HG03039 (cell line): ENCODE measurements around the gene GALNT10.

Source experiments
- ATAC-seq: cut with Tn5 transposase; IDR thresholded peaks from one replicate; pipeline ENCODE4 v1.9.1; 2021; ENCODE audit warnings: mild to moderate bottlenecking, moderate library complexity; ENCODE audit not compliant: unreplicated experiment

GALNT10 gene

DNA sequence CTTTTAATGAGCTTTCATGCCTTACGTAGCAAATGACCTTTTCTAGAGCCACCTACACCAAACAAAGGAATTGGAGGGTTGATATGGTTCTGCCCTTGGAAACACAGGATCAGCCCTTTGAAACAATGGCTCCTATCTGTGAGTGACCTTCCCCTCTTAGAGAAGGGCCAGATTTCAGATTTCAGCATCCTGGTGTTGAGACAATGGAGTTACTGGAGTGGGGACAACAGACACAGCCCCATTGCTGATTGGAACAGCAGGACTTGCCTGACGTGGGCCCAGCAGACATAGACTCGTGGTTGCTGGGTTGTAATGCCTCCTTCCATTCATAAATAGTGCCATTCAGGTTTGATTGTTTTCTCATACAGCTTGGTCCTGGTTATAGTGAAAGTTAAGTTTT lies 96.0 kb downstream of the GALNT10 start:
- no peak for ATAC-seq

DNA sequence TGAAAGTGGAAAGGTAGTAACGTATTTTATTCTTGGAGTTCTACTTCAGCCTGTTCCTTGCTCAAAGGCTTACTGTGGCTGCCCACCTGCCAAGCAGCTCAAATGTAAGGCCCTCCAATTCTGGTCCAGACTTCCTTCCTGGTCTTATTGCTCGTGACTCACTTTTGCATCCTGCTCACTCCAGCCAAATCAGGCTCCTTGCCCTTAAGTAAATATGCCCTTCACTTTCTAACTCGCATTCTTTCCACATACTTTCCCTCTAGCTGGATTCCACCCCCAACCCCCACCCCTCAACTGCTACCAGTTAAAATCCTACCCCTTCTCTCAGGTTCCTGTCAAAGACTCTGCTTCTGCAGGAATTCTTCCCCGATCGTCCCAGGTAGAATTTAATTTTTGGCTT lies 96.6 kb downstream of the GALNT10 start:
- no peak for ATAC-seq

DNA sequence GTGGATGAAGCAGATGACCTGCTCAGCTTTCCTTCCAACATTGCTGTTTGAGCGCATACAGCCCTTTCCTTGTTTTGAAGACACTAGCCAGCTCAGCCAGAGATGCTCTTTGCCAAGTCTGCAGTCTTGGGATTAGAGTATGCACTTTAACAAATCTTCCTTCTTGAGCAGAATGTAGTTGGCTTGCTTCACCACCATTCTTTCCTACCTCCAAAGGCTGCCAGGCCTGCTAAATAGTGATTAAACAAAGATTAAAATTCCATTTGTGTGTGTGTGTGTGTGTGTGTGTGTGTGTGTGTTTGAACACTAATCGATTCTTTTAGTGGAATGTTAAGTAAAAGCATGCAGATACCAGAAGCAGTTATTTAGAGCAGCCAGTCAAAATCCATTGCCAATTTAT lies 97.6 kb downstream of the GALNT10 start:
- no peak for ATAC-seq

DNA sequence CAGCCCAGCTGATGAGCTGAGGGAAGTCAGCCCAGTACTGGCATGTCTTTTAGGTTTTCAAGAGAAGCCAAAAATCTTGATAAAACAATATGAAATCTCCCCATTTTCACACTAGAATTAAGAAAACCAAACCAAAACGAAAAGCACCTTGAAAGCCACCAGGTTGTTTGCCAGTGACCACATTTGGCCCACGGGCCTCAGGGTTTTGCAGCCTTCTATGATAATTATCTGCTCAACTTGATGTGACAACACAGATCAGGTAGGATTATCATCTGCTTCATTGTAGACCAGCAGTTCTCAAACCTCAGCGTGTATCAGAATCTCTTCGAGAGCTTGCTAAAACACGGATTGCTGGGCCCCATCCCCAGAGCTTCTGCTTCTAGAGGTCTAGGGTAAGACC lies 101.4 kb downstream of the GALNT10 start:
- no peak for ATAC-seq

DNA sequence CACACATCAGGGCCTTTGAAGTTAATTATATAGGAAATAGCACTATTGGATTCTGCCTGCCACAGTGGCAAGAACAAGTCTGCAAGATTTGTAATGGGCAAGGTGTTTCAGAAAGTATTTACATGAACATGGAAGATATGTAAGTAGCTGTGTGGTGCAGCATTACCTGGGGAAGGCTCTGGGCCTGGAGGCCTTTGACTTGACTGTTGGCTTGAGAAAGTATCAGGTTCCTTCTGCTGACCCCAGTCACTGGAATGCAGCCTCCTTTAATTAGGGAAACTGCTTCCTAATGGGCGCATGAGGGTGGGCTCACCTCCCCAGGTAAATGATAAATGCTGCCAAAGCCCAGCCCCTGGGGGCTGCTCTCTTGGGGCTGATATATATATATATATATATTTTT lies 102.7 kb downstream of the GALNT10 start:
- ATAC-seq, result no peak

DNA sequence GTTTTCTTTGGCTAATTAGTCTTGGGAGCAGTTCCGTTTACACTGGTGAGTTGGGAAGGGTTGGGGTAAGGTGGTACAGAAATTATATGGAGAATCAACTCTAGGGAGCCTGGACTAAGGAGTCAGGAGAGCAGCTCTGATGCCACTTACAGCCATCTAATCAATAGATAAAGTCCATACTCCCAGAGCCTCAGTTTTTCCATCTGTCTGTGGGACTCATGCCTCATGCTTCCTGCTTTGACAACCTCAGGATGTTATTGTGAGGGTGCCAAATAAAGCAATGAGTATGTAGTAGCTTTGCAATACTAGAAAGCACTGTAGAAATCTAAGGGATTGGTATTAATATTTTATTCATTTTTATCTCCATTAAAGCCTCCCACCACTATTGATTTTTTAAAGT lies 105.0 kb downstream of the GALNT10 start:
- no peak for ATAC-seq

DNA sequence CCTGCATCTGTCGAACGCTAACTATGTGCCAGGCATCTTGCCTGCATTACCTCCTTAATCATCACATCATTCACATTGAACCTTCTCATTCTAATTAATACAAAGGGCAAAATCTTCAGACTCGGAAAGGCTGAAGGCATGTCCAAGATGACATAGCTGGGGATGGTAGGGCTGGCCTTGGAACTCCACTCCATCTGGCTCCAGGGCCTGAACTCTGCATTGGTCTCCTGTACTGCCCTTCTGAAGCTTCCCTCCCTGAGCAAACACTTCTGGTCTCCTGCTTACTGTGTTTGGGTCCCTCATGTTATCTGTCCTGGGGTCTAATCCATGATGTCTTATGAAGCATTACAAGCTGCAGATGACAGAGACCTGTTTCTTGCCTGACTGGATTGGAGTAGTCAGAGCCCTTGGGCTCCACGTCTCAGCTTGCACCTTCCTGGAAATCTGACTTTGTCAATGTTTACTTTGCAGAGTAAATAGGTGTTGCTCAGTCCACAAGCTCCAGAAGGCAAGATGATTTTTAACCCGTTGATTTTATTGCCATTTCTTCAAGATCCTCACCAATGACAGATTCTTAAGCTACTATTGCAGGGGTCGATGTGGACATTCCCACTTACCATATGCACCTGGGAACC lies 106.1 kb downstream of the GALNT10 start:
- no peak for ATAC-seq

DNA sequence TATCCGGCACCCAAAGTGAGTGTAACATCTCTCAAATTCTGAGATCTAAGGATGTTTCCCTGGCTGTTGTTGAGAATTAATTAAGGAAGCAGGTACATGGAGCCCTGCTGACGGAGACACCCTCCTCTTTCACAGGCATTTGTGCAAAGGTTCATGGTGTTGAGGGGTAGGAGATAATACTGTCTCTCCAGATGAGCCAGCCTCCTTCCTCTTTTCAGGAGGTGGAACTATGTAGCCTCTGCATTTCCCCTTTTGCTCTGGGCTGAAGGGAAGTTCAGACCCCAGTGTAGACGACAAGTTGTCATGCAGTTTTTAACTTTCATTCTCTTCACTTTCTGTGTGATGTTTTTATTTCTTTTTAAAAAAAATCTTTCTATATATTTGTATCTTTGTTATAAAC lies 107.5 kb downstream of the GALNT10 start:
- ATAC-seq, result no peak

DNA sequence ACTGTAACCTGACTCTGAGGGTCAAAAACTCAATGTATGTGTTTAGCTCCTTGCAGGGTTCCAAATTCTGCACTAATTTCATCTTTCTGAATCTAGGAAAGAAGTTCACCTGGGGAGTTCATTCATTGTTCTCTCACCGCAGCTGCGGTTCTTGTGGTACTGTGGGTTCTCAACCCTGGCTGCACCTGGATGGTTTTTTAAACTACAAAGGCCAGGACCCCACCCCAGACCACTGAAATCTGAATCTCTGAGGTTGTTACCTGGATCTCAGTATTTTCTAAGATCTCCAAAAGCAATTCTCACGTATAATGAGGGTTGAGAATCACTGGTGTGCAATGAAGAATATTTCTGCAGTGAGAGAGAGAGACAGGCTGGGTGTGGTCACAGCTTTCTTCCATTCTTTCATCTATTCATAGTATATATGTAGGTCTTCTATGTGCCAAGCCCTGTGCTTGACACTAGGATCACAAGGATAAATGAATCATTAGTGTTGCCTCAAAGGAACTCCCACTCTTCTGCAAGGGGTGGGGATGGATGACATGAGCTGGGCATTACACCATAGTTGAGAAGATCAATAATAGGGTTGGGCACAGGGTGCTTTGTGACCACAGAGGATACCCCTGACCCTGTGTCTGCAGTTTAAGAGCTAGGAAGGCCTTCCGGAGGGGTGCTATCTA lies 109.8 kb downstream of the GALNT10 start:
- ATAC-seq, result no peak

DNA sequence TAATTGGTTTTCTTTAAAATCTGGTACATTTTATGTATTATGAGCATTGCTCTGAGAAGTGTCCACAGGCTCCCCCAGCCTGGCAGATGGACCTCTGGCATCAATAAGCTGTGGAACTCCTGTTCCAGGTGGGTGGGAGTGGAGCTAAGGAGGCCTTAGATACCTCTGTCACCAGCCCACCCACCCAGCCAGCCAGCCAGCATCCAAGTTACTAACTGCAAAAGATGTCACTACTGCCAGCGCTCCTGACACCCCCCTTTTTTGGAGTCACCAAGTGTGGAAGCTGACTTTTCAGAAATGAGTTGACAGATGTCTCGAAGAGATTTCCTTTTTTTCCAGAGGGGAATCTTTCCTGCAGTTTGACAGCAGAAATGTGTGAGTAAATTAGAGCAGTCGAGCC lies 111.2 kb downstream of the GALNT10 start:
- ATAC-seq, result no peak

DNA sequence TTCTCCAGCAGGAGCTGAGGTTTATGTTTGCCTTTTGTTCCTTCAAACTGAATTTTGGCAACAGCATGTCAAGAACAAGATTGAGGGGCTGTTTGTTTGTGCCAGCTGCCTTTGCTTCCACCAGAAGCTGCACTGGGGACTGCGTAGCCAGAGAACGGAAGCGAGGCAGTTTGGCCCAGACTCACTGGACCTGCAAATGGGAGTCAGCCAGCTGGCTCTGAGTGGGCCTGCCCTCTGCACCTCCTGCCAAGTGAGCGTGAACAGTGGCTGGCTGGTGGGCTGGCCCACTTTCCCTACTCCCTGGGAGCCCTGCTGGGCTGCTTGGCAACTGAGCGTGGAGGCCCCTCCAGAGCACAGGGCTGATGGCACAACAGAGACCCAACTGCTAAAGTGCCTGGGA lies 111.6 kb downstream of the GALNT10 start:
- ATAC-seq, result no peak

DNA sequence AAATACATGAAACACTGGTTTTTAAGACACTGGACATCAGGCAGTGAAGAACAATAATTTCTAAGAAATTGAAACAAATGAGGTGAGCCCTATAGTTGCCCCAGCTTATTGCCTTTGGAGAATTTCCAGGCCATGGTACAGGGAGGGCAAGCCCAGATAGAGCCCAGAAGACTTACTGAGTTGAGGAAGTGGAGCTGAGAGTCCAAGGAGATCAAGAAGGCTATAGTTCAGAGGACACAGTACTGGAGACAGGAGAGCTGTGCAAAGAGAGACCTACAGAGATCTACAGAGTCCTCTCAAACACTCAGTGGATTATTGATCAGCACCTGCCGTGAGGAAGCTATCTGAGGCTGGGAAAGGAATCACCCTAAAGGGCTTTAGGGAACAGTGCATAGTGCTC lies 112.6 kb downstream of the GALNT10 start:
- ATAC-seq, result no peak

DNA sequence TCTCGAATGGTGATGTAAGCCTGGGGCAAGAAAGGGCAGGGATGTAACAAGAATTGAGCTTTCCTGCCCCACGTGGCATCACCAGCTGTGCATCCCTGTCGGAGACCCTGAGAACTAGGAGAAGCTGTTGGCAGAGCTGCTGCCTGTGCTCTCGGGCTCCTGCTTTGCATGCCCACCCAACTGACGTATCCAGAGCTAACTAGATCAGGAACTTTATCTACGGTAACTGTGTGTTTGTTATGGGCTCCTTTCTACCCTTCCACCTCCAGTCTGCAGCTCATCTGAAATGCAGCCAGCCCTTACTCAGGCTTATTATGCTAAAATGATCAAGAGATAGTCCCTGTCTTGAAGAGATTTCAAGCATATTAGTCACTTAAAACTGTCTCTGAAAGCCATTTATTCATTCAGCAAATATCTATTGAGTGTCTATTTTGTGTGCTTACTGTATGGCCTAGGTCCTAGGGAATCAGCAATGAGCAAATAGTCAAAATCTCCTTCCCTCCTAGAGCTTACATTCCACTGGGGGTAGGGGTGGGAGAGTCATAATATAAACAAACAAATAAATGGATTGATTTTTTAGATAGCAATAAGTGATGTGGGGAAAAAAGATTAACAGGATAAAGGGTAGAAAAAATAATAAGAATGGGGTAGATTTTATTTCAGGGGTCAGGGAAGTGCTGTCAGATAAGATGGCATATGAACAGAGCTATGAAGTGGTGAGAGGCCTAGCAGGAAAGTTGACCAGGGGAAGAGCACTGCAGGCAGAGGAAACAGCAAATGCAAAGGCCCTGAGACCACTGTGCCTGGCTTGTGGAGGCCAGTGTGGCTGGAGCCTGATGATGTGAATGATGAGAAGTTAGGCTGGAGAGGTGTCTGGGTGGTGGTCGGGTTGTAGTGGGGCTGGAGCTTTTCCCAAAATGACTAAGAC lies 118.2 kb downstream of the GALNT10 start:
- no peak for ATAC-seq

DNA sequence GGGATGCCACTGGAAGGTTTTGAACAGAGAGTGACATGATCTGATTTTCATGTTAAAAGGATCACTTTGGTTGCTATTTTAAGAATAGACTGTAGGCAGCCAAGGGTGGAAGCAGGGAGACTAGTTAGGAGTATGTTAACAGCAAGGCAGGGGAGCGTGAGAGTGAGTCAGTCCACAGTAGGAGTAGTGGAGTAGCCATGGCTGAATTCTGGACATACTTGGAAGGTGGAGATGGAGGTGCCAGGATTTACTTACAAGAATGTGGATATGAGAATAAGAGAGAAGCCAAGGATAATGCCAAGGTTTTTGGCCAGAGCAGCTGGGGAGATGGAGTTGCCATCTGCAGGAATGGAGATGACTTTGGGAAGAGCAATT lies 118.8 kb downstream of the GALNT10 start:
- no peak for ATAC-seq

DNA sequence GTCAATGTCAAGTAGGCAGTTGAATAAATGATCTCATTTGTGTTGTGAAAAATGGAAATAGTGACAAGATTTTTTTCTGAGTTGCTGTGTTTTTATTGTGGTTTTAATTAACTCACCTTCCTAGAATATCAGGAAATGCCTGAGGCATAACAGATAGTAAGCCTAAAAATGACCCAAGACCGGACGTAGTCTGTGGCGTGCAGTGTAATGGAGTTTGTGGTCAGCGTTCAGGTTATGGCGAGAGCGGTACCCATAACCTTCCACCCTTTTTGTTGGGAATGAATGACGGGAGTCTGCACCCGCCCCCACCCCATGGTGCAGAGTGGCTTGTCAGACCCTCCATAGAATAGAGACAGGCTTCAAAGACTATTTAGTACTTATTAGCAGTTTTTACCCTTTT lies 119.3 kb downstream of the GALNT10 start:
- no peak for ATAC-seq

DNA sequence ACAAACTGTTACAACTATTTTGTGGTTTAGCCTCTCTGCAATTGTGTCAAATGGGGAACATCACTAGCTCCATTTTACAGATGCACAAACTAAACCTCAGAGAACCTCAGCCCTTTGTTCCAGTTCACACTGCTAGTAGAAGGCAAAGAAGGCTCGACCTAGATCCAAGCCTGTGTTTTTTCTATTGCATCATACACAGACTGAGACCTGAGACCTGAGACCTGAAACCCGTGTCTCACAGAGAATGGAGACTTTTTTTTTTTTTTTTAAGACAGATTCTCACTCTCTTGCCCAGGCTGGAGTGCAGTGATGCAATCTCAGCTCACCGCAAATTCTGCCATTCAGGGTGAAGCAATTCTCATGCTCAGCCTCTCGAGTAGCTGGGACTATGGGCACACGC lies 120.8 kb downstream of the GALNT10 start:
- no peak for ATAC-seq

DNA sequence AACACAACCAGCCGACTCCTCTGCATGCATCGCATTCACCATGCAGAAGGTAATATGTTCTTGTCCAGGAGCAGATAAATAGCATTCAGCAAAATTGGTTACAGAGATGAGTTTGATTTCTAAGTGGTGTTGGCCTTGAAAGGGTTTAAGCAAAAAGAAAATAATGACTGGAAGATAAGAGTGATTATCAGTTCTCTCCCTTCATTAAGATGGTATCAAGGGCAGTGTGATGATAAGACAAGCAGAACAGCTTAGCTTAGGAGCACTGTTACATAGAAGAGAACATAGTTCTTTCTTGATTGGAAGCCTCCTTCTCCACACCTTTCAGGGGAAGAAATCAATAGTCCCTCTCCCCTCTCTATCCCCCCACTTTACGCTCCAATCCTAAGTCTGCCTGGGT lies 121.5 kb downstream of the GALNT10 start:
- no peak for ATAC-seq

DNA sequence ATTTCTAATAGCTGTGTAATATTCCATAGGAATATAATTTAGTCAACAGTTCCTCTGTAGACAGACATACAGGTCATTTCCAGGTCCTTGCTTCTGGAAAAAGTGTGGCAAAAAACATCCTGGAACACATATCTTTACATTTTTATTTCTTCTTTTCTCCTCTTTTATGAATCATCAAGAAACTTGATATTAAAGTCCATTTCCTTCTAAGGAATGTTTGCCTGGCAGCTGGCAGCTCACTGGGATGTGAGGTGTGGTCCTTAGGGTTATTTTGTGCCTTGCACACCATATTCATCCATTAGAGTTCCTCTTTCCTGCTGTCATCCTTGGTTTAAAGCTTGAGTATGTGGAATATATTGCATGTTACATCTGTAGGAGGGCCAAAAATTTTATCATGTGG lies 122.0 kb downstream of the GALNT10 start:
- no peak for ATAC-seq

DNA sequence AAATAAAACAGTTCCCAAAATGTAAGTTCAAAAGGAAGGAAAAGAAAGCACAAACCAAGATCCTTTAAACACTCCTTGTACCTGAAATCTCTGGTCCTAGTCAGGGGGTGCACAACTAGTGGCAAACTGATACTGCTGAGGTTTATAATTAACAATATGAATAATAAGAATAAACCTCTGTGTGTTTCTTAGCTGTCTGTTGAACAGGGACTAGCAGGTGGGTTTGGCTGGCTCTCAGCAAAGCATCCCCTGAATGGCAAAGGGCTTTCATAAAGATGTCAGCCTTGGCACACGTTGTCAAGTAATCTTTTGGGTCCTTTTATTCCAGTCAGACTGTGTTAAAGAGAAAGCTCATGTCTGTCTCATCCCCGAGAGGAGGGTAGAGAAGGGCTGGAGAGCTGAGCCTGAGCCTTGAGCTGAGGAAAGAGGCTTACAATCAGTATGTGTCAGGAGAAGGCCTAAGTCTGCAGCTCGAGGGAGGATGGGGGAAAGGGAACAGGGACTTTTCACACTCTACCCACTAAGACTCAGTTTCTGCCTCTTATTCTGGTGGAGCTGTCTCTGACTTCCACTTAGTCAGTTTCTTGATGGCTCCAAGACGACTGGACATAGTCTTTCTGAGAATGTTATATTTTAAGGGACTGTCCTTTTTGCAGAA lies 123.0 kb downstream of the GALNT10 start:
- no peak for ATAC-seq

DNA sequence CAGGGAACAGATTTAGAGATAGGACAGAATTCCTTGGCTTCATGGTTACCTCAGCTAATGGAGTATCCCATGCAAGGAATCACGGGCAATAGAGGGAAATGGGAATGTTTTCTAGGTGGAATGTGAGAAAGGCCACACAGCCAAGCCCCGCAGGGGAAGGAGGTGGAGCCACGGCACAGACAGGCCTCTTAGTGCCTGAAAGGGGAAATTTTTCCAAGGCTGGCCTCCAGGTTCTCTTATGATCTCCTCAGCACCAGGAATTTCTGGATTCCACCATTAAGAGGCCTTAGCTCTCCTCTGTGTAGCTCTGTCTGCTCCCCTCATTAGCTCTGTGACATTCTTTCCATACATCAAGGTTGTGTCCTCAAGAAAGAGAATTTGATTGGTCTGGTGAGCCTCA lies 124.7 kb downstream of the GALNT10 start:
- no peak for ATAC-seq

DNA sequence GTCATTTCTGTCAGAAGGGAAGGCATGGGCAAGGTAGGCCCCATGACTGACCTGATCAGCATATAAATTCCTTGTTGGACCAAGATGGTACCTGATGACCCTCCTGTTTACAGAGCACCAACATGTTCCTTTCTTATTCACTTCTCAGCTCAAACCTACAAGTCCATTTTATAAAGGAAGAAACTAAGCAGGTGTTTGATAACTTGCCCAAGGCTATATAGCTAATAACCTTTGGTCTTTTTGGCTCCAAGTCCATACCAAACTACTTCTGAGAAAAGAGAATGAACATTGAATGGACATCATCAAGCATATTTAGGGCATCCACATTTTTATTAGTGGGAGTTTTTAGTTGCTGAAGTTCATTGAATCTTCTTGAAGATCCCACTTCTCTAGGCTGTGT lies 125.2 kb downstream of the GALNT10 start:
- no peak for ATAC-seq
